HG03442 (cell line): Measurements from ENCODE around the gene SDCCAG8.

ENCODE experiments used
- ATAC-seq: cut with Tn5 transposase; IDR thresholded peaks from one replicate; pipeline ENCODE4 v1.9.1; 2021; ENCODE audit warnings: mild to moderate bottlenecking, moderate library complexity; ENCODE audit not compliant: unreplicated experiment

SDCCAG8 gene

GRCh38 chr1:243449373-243449772 lies 193.5 kb downstream of the SDCCAG8 start:
- no peak for ATAC-seq

- no peak for ATAC-seq
These were observed 196.3 kb downstream of the SDCCAG8 start for GRCh38 chr1:243452092-243452491.

- no peak for ATAC-seq
These were observed 198.6 kb downstream of the SDCCAG8 start for GRCh38 chr1:243454328-243454997.

- ATAC-seq = no peak
These were observed 200.2 kb downstream of the SDCCAG8 start for GRCh38 chr1:243455760-243456651.

GRCh38 chr1:243457363-243457982 lies 201.6 kb downstream of the SDCCAG8 start:
- no peak for ATAC-seq

- no peak for ATAC-seq
These were observed 203.2 kb downstream of the SDCCAG8 start for GRCh38 chr1:243459059-243459458.

GRCh38 chr1:243461700-243462099 lies 205.9 kb downstream of the SDCCAG8 start:
- no peak for ATAC-seq

- ATAC-seq = no peak
These were observed 207.3 kb downstream of the SDCCAG8 start for GRCh38 chr1:243462929-243463697.

GRCh38 chr1:243465081-243465480 lies 209.2 kb downstream of the SDCCAG8 start:
- ATAC-seq = no peak

- ATAC-seq = peak; percentile 78
These were observed 209.9 kb downstream of the SDCCAG8 start for GRCh38 chr1:243465738-243466137.

- ATAC-seq = no peak
These were observed 213.7 kb downstream of the SDCCAG8 start for GRCh38 chr1:243469497-243469896.

- no peak for ATAC-seq
These were observed 214.7 kb downstream of the SDCCAG8 start for GRCh38 chr1:243470502-243470901.

- ATAC-seq = no peak
These were observed 215.3 kb downstream of the SDCCAG8 start for GRCh38 chr1:243471026-243471685.

- peak; percentile 82 for ATAC-seq
These were observed 216.2 kb downstream of the SDCCAG8 start for GRCh38 chr1:243471754-243472745.

GRCh38 chr1:243473227-243474135 lies 217.6 kb downstream of the SDCCAG8 start:
- no peak for ATAC-seq

- no peak for ATAC-seq
These were observed 218.5 kb downstream of the SDCCAG8 start for GRCh38 chr1:243474136-243474881.

- no peak for ATAC-seq
These were observed 219.1 kb downstream of the SDCCAG8 start for GRCh38 chr1:243474906-243475305.
